Measurements from ENCODE around the gene EPHA5.

The EPHA5 gene

DNA sequence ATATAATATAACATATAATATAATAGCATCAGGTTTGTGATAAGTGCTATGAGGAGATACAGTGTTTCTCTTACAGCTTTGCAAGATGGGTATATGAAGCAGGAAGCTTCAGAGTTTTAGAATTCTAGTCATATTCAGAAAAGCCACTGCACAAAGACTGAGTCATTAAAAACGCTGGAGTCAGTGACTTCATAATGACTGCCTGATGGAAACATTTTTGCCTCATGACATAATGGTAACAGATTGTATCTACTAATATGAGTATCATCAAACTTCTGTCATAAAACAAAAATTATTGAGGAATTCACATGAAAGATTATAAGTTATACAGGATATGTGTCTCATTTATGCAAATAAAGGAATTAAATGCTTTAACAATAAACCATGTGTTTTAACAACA lies 46.8 kb downstream of the EPHA5 start:
- DNase-seq, result no peak

DNA sequence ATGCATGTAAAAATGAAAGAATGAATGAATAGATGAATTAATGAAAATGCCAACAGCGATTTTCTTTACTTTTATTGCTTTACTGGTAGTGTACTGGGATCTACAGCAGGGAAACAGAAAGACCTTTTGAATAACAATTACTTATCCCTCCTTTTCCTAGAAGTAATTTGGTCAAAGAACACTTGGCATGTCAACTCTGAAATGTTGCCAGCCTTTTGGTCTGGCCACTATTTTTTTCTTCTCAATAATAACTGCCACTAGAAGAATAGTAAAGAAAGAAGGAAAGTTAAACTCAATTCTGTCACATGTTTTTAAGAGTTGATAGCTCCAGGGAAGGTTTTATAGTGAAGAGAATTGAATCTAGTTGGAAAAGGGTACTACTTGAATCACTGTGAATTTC lies 52.9 kb downstream of the EPHA5 start:
- DNase-seq, result no peak

DNA sequence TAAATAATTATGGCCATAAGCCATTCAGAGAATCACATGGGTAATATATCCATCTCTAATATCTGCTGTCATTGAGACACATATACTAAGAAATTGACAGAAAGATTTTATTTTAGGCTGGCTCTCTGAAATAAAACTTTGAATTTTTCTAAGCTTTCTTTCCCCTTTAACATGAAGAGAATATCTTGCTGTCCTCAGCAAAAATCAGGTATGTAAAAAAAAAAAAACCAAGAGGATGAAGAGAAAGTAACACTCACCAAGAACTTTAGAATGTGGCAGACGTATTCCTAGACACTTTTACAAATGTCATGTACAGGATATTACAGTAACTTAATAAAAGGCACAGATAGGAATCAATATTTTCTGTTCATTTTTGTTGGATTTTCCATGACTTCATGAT lies 65.8 kb downstream of the EPHA5 start:
- no peak for DNase-seq

DNA sequence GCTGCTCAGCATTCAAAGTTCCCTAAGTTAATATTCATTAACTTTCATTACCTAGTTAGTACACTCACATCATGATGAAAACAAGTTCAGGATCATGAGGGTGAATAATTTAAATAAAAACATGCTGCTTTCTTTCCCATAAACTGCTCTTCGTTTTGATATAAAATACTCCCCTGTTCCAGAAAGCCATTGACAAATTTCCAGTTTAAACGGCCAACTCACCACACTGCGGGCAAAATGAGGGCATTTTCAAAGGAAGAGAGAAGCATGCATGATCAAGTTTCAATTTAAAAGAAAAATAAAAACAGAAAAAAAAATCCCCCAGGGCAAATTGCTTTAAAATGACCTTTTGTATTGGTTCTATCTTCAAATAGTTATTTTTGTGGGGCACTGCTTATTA lies 69.6 kb downstream of the EPHA5 start:
- DNase-seq, result no peak

DNA sequence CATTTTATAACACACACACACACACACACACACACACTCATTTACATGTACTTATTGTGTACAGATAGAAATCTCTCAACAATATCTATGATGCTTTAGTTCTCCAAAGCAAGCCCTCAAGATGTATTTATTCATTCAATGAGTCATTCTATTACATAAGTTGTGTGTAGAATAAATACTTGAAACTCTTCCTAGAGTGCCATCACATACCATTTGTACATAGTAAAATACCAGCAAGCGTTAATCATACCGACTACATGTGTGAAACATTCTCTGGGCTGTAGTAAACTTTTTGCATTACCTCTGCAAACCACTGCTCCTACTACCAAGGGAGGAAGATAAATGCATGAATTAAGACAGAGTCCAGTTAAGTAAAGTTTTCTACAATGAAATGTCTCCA lies 70.9 kb downstream of the EPHA5 start:
- no peak for DNase-seq

DNA sequence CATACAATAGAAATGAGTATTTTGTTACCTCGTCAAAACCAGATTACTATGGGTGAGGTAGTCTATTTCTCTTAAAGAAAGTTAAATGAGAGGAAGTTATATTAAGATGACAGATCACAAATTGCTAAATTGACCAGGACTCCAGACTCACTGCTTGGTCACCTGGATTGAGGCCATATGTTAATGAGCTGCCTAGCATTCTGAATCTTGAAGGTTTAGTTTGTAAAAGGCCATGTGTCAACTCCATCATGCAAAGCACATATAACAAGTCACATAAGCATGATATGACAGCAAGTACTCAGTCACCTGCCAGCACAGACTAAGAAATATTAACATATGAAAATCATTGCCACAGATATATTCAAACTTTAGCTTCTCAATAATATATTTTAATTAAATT lies 72.6 kb downstream of the EPHA5 start:
- no peak for DNase-seq

DNA sequence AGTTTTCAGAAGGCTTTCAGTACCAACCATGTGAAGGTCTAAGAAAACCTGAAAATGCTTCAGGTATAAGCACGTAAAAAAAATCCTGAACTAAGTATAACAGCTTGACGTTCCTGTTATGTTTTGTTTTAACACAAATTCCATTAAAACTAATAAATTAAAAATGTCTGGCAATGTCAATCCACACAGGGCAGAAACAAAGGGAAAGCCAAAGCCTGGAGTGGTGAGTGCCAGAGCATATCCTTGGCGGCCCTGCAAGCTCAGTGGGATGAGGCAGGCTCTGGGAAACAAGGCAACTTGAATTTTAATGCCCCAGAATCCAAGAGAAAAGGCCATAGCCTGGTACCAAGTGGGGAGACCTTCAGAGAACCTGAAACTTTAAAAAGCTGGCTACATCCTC lies 78.2 kb downstream of the EPHA5 start:
- DNase-seq, result no peak

DNA sequence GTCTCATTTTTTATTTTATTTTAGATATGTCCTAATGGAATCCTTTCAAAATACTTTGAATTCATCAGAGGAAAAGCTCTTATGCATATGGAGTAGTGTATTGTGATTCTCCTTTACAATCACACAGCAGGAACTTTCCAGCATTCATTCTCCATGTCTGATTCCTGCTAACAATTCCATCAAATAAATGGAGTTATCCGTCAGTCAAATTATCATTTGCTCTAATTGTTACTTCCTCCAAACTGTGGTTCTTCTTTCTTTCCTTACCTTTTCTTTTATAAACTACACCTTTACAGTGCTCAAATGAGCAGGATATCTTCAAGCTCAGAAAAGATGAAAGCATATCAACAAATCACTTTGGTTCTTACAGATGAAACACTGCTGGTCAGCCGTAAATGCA lies 80.4 kb downstream of the EPHA5 start:
- no peak for DNase-seq

DNA sequence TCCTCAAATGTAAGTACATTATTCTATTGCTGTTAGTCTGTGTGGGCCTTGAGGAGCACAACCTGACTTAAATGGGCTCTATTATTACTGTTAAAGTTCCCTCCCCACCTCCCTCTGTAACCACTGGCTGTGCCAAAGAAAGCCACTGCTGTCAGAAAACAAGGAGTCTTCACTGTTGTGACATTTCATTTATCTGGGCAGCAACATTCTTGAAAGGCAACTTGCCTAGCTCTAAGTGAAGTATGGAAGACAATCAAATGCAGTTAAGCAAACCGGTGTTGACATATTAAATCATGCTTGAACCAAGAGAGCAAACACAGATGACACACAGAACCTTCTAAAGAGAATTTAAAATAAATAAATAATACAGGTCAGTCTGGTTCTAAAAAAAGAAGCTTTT lies 81.0 kb downstream of the EPHA5 start:
- no peak for DNase-seq

DNA sequence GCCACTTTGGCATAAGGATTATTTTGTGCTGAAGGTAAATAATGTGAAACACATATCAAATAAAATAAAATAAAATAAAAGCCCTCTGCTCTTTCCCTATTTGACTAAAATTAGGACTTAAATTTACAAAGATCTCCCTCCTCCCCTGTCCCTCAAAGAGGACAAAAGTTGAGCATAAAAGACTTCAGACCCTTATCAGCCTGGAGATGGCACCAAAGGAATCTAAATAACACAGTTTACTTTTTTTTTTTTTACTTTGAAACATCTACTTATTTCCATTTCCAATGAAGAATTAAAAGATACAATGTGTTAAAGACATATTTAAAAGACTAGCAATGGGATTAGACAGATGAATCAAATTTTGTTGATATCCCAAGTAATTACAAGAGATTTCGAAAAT lies 89.7 kb downstream of the EPHA5 start:
- DNase-seq, result no peak

DNA sequence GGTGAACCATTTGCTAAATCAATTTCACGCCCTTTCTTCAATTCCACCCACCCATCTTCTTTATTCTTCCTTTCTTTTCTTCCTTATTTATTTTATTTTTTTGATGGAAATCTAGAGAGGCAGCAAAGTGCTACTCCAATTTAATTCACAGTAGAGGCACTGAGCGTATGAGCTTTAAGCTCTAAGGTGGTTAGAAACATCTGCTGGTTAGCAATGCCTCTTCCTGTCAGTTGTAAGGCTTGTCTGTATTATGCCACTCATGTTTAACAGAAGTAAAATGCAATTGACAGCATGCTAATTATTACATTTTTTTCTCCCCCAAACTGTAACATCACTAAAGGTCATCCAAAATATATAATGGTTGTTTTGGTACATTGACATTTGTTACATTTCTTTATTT lies 103.8 kb downstream of the EPHA5 start:
- DNase-seq, result no peak

DNA sequence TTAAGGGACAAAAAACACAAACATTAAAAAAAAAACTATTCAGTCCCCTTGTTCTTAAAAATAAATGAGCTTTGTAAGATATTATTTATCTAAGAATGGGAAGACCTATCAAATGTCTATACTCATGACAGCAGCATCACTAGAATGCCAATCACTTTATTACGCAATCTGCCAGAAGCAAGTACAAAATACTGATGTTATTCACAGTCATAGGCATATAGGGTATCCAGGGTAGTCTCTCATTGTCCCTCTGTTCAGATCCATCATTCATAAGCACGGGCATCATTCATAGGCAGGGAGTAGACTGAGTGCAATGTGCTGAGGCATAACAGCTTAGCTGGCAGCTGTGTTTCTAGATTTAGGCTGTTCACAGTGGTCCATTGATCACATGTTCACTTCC lies 109.1 kb downstream of the EPHA5 start:
- no peak for DNase-seq

DNA sequence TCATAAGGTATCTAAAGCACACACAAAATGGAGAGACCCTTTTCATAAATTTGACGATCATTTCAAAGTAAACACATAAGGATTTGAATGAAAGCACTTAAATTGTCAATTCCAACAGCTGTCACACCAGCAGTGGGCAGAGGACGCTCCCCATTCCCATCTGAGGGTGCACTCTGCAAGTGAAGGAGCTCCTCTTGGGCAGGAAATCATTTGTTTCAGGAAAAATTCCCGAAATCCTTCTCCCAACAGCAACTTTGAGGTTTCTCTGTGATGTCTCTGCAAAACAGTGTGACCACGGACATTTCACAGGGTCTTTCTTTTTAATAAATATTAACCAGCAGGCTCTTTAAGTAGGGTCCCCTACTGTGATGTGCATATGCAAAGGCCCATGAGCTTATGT lies 111.0 kb downstream of the EPHA5 start:
- DNase-seq, result no peak

DNA sequence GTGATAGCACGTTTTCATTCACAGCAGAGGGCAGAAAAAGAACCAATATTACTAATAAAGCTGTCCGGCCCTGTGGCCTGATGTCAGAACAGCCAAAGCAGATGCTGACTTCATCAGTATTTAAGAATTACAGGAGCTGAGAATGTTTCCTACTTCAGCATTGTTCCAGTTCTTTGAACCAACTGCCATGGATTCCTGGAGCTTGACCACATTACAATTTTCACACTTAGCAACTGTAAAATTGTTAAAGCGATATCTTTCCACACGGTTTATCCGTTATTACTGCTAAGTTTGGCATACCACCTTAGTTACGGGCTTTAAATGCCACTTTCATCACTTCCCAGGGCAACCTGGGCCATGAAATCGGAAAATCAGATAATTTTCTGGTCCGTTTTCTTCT lies 118.2 kb downstream of the EPHA5 start:
- no peak for DNase-seq

DNA sequence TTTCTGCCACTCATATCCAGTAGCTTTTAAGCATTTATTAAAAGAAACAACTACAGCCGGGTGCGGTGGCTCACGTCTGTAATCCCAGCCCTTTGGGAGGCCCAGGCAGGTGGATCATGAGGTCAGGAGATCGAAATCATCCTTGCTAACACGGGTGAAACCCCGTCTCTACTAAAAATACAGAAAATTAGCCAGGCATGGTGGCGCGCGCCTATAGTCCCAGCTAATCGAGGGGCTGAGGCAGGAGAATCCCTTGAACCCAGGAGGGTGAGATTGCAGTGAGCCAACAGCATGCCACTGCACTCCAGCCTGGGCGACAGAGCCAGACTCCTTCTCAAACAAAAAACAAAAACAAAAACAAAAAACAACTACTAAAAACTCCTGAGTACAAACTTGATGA lies 119.8 kb downstream of the EPHA5 start:
- no peak for DNase-seq

DNA sequence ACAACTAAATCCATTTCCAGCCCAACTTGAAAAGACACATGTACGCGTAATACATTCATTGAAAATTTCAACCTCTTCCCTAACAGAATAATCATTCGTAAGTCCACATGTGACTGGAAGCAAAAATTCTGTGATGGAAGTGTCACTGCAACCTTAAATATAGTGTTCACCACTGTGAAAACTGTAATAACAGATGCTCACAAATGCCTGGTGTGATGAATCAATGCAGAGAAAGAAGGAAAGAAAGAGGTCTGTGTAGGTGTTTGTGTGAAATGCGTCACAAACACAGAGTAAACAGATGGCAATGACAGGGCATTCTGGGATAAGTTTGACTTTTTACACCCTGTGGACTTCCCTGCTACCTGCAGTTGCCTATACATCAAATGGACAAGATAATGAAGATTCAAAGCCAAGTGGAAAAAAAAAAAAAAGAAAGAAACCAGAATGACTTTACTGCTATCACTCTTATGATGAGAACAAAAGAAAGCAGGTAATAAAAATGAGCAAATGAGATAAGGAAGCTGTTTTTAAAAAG lies 123.3 kb downstream of the EPHA5 start:
- no peak for DNase-seq

DNA sequence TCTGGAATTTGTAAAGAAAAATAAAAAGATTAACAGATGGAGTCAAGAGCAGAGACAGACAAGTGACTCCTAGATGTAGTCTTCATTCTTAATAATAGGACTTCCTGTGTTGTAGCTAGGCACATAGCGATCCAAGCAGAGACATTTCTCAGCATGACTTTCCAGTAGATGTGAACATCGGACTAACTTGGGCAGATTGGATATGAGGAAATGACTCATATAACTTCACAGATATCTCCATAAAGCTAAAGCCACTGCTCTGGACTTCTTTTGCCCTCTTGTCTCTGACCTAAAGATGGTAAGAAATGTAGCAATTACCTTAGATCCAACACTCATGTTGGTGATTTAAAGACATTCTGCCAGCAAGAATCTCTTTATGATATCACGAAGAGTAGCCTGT lies 131.7 kb downstream of the EPHA5 start:
- DNase-seq, result no peak

DNA sequence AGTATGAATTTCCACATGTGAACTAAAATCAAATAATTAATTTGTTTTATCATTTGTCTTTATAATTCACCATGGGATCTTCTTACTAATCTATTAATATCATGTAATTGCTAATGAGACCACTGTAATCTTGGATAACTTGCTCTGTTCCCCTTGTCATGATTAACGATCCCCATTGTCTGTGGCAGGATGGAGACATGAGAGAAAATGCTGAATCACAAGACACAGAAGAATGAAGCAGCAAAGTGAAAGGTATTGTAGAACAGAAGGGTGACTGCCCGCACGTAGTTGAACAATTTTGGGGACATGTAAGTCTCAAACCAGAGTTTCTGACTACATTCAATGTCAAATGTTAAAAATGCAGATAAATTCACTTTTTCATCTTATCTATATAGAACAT lies 135.2 kb downstream of the EPHA5 start:
- DNase-seq, result no peak

DNA sequence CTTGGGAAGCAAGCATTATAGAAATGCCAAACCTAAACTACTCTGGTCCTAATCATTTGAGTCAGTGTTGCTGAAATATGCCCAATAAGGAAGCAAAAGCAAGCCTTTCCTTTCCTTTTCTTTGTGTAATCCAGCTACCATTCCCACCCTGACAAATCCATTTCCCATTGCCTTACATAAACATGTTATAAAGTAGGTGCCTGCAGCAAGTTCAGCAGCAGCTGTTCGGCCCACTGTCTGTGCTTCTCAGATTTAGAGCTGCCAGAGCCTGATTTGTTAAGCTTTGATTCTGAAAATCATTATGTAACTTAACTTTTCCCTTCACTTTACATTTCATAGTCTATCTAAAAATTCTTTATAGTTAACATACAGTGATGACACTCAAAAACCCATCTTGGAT lies 148.6 kb downstream of the EPHA5 start:
- no peak for DNase-seq

DNA sequence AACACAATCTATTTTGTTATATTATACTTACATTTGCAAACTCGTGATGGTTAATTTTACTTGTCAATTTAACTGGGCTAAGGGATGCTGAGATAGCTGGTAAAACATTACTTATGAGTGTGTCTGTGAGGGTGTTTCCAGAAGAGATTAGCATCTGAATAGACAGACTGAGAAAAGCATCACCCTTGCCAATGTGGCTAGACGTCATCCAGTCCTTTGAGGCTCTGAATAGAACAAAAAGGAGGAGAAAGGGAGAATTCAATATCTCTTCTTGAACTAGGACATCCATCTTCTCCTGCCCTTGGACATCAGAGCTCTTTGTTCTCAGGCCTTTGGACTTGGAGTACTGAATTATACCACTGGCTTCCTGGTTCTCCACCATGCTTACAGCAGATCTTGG lies 154.6 kb downstream of the EPHA5 start:
- DNase-seq, result no peak

DNA sequence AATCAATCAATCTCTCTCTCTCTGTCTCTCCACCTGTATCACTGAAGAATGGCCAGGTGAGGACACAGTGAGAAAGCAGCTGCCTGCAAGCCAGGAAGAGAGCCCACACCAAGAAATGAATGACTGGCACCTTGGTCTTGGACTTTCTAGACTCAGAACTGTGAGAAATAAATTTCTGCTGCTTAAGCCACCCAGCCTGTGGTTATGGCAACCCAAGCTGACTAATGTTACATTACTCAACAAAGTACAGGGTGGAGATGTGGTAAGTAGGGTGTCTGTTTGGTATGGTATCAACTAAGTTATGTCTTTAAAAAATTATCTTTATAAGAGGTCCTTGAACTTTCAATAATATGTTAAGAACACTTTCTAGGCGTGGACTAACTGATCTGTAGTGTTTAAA lies 159.3 kb downstream of the EPHA5 start:
- no peak for DNase-seq

DNA sequence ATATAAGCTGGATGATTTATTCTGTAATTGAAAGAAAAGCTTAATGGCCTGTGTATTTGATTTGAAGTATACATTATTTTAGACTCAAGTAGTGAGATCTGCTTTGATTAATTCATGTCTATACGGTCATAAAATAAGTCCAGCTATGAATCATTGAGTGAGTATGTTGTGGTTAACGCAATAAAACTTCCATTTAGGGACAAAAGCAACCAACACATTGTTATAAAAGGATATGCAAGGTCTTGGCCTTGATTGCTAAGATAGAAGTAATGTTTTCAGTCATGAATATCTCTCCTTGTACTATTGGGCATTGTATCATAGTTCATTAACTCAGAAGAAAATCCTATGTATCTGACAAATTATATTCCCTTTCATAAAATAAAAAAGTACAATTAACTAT lies 162.1 kb downstream of the EPHA5 start:
- DNase-seq, result no peak

DNA sequence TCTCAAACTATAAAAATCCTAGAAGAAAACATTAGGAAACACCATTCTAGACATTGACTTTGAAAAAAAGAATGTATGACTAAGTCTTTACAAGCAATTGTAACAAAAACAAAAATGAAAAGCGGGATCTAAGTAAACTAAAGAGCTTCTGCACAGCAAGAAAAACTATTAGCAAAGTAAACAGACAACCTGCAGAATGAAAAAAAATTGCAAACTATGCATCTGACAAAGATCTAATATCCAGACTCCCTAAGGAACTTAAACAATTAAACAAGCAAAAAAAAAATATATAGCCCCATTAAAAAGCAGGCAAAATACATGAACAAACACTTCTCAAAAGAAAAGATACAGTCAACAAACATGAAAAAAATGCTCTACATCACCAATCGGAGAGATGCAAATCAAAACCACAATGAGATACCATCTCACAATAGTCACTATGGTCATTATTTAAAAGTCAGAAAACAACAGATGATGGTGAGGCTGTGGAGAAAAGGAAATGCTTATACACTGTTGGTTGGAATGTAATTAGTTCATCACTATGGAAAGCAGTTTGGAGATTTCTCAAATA lies 168.1 kb downstream of the EPHA5 start:
- no peak for DNase-seq

DNA sequence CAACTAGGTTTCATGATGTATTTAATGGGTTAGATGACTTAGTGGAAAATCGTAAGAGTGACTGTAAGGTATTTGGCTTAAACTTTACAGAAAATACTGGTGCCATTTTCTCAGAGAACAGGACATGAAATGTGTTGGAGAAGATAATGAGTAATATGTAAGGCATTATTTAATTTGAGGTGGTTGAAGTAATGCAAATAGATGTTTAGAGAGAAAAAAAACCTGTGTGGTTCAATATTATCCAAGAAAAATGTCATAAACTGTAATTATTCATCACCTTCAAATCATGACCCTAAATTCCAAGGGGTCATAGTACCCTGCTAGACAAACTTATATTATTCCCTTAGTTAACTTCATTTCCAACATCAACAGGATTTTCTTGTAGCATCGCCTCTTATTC lies 171.7 kb downstream of the EPHA5 start:
- no peak for DNase-seq

DNA sequence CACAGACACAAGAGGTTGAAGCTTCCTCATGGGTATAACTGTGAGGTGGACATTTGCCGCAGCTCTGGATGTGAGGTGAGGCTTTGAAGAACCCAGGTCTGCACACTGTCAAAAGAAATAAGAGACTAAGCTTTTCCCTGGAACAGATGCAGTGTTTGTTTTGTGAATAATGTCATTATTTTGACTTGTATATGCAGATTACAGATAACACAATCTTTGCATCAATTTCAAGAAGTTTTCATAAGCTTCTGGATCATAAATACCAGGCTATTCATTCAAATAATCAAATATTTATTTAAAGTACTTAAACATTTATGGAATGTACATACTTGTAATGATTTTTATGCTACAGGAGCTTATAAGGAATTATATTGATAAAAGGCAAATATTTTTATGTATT lies 174.8 kb downstream of the EPHA5 start:
- DNase-seq, result no peak

DNA sequence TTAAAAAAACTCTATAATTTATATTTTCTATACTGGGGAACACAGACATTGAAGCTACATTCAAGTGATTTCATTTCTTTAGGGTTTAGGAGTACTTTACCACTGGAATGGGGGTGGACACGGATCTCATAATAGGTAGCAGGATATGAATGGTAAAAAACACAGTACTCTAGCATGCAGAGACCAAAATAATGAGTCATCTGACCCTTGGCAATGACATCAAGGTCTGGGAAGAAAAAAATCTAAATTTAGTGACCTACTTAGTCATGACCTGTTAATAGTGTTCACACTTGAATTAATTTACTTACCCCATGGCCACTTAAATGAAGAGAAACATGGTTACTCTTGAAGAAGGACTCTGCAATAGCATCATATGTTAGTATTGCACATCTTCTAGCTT lies 187.9 kb downstream of the EPHA5 start:
- DNase-seq, result no peak

Measured in GOT3 (cell line).